ENCODE results near the gene PUS3.

DNA sequence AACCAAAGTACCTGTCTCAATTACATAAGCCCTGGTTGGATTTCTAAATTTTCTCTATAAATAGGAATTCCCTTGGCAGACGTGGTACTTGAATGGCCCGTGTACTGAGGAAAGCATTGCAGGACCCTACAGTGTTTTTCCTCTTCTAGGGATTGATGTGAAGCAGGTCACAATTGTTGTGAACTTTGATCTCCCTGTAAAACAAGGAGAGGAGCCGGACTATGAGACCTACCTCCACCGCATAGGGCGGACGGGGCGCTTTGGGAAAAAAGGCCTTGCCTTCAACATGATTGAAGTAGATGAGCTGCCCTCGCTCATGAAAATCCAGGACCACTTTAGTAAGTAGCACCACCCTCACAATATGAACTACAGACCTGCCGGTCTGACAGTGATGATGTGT lies 18.0 kb upstream of the PUS3 start:
- TF ChIP-seq, protein P1, sequence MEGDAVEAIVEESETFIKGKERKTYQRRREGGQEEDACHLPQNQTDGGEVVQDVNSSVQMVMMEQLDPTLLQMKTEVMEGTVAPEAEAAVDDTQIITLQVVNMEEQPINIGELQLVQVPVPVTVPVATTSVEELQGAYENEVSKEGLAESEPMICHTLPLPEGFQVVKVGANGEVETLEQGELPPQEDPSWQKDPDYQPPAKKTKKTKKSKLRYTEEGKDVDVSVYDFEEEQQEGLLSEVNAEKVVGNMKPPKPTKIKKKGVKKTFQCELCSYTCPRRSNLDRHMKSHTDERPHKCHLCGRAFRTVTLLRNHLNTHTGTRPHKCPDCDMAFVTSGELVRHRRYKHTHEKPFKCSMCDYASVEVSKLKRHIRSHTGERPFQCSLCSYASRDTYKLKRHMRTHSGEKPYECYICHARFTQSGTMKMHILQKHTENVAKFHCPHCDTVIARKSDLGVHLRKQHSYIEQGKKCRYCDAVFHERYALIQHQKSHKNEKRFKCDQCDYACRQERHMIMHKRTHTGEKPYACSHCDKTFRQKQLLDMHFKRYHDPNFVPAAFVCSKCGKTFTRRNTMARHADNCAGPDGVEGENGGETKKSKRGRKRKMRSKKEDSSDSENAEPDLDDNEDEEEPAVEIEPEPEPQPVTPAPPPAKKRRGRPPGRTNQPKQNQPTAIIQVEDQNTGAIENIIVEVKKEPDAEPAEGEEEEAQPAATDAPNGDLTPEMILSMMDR (IDR thresholded peaks at IDR 0.05): no peak
- TF ChIP-seq, protein P2, sequence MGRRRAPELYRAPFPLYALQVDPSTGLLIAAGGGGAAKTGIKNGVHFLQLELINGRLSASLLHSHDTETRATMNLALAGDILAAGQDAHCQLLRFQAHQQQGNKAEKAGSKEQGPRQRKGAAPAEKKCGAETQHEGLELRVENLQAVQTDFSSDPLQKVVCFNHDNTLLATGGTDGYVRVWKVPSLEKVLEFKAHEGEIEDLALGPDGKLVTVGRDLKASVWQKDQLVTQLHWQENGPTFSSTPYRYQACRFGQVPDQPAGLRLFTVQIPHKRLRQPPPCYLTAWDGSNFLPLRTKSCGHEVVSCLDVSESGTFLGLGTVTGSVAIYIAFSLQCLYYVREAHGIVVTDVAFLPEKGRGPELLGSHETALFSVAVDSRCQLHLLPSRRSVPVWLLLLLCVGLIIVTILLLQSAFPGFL (CRISPR knock-in tag; IDR thresholded peaks at IDR 0.05; ENCODE audit: borderline replicate concordance): no peak
- TF ChIP-seq TCF7 (CRISPR knock-in tag; IDR thresholded peaks at IDR 0.05; ENCODE audit: low read depth) (no peak), JUN (CRISPR knock-in tag; IDR thresholded peaks at IDR 0.05) (no peak), SP1 (CRISPR knock-in tag; conservative IDR thresholded peaks at IDR 0.05) (no peak)
- TF ChIP-seq, protein P3, sequence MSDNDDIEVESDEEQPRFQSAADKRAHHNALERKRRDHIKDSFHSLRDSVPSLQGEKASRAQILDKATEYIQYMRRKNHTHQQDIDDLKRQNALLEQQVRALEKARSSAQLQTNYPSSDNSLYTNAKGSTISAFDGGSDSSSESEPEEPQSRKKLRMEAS (CRISPR knock-in tag; IDR thresholded peaks at IDR 0.05): no peak
- TF ChIP-seq, protein P4, sequence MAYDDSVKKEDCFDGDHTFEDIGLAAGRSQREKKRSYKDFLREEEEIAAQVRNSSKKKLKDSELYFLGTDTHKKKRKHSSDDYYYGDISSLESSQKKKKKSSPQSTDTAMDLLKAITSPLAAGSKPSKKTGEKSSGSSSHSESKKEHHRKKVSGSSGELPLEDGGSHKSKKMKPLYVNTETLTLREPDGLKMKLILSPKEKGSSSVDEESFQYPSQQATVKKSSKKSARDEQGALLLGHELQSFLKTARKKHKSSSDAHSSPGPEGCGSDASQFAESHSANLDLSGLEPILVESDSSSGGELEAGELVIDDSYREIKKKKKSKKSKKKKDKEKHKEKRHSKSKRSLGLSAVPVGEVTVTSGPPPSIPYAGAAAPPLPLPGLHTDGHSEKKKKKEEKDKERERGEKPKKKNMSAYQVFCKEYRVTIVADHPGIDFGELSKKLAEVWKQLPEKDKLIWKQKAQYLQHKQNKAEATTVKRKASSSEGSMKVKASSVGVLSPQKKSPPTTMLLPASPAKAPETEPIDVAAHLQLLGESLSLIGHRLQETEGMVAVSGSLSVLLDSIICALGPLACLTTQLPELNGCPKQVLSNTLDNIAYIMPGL (CRISPR knock-in tag; IDR thresholded peaks at IDR 0.05): no peak
